Subcutaneous abdominal adipose tissue (tissue), 5 donors: ENCODE measurements around the gene SDCCAG8.
"Not testable (repeated sequence)": the region's sequence is repeated elsewhere in the genome, so short reads cannot be mapped to it uniquely, and the experiment has no call there.

Experiments
- H3K27ac ChIP-seq: one replicate; pipeline ENCODE4 v1.7.0; 2013; ENCODE audit warnings: low read depth, mild to moderate bottlenecking, inconsistent platforms, low read length, moderate library complexity
- H3K27me3 ChIP-seq, 5 donors: one replicate each; pipeline ENCODE4 v1.7.0; 2013; ENCODE audit warnings: low read length in 5 of 5, inconsistent platforms in 1 of 5; ENCODE audit not compliant: control insufficient read depth in 5 of 5, insufficient read depth in 4 of 5
- H3K36me3 ChIP-seq, 5 donors: one replicate each; pipeline ENCODE4 v1.7.0; 2013; ENCODE audit warnings: low read length in 5 of 5; ENCODE audit not compliant: control insufficient read depth in 5 of 5, insufficient read depth in 5 of 5
- H3K4me1 ChIP-seq, 5 donors: one replicate each; pipeline ENCODE4 v1.7.0; 2013; ENCODE audit warnings: low read length in 5 of 5, mild to moderate bottlenecking in 3 of 5, moderate library complexity in 1 of 5; ENCODE audit not compliant: control insufficient read depth in 5 of 5, insufficient read depth in 5 of 5
- H3K4me3 ChIP-seq, 5 donors: one replicate each; pipeline ENCODE4 v1.7.0; 2013; ENCODE audit warnings: low read length in 5 of 5, low read depth in 1 of 5
- H3K9ac ChIP-seq, 5 donors: one replicate each; pipeline ENCODE4 v1.7.0; 2013; ENCODE audit warnings: low read length in 5 of 5, mild to moderate bottlenecking in 4 of 5, moderate library complexity in 3 of 5
- H3K9me3 ChIP-seq, 5 donors: one replicate each; pipeline ENCODE4 v1.7.0; 2013; ENCODE audit warnings: low read length in 5 of 5; ENCODE audit not compliant: control insufficient read depth in 5 of 5
- donor health status: healthy.
- donor health status: healthy.
- donor health status: healthy.
- donor health status: healthy.
- donor health status: healthy.

The SDCCAG8 gene

DNA sequence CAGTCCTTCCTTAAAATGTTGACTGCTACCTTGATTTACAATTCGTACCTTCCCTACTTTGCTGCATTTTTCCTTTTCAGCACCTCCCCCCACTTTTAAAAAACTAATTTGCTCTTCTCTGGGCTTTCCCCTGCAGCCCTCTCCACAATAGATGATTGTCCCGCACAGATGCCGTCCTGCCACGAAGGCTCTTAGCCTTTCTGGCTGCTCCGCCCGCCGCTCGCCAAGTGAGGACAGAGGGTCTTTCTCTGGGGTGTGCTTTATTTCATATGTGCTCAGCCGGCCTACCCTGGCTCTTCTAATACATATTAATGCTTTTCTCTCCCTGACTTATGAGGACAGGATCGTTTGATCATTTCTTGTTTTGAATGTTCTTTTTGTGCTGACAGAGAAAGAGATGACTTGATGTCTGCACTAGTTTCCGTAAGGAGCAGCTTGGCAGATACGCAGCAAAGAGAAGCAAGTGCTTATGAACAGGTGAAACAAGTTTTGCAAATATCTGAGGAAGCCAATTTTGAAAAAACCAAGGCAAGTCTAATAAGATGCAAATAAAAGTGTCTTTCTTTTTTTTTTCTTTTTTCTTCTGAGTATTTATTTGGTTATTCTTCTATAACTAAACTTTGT, 60.6 kb downstream of the SDCCAG8 start:
- H3K27me3 ChIP-seq = no peaks in the 10 kb centered on the region
- H3K36me3 ChIP-seq = peaks cover 12 to 27% (median 15%) of the 10 kb centered on the region in 5 donors
- H3K9me3 ChIP-seq = no peaks in the 10 kb centered on the region
- H3K4me3 ChIP-seq = no peak overlapping the region
- peak overlapping the region in 1 of 5 donors; percentile 7 for H3K9ac ChIP-seq
- H3K4me1 ChIP-seq = peaks cover 0 to 22% (median 15%) of the 10 kb centered on the region in 5 donors
- H3K27ac ChIP-seq = no peak overlapping the region

DNA sequence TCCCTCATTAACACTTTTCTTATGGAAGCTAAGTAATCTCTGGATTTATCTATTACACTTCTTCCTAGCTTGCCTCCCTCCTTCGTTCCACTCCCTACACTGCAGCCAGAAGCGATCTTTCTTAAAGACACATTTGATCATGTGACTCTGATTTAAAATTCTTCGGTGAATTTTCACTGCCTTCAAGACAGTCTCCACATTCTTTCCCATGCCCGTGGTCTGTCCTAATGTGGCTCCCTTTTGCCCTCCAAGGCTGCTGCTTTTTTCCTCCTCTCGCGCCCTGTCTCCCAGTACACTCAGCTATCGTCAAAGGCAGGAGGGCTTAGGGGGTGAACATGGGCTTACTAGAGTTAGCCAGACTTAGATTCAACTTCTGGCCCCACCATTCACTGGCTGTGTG, 64.4 kb downstream of the SDCCAG8 start:
- H3K4me3 ChIP-seq = no peak overlapping the region
- no peak overlapping the region for H3K27ac ChIP-seq
- peaks cover 0 to 10% (median 6%) of the 10 kb centered on the region in 5 donors for H3K4me1 ChIP-seq
- no peaks in the 10 kb centered on the region for H3K27me3 ChIP-seq
- H3K9ac ChIP-seq = no peak overlapping the region
- H3K9me3 ChIP-seq = no peaks in the 10 kb centered on the region
- peaks cover 11 to 26% (median 13%) of the 10 kb centered on the region in 5 donors for H3K36me3 ChIP-seq

DNA sequence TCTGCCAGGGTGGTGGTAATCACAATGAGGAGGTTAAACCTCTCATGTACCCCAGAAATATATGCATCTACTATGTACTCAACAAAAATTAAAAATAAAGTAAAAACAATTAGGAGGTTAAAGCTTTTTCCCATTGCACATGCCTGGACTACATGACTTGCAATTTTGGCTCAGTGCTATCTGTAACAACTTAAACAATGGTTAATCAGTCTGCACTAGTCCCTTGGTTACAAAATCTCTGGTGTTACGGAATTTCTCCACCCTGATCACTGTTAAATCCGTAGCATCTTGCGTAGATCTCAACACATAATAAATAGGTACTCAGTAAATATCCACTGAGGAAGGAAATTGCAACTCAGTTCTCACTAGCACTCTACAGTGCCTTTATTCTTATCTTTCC, 66.5 kb downstream of the SDCCAG8 start:
- H3K27me3 ChIP-seq = no peaks in the 10 kb centered on the region
- no peak overlapping the region for H3K9ac ChIP-seq
- no peaks in the 10 kb centered on the region for H3K4me1 ChIP-seq
- H3K9me3 ChIP-seq = no peaks in the 10 kb centered on the region
- H3K36me3 ChIP-seq = peaks cover 11 to 21% (median 13%) of the 10 kb centered on the region in 5 donors
- H3K4me3 ChIP-seq = no peak overlapping the region
- no peak overlapping the region for H3K27ac ChIP-seq

- H3K27ac ChIP-seq = no peak overlapping the region
- no peaks in the 10 kb centered on the region for H3K27me3 ChIP-seq
- H3K4me3 ChIP-seq = no peak overlapping the region
- no peaks in the 10 kb centered on the region for H3K9me3 ChIP-seq
- H3K4me1 ChIP-seq = no peaks in the 10 kb centered on the region
- H3K36me3 ChIP-seq = peaks cover 1 to 11% (median 3%) of the 10 kb centered on the region in 5 donors
- no peak overlapping the region for H3K9ac ChIP-seq
Measured at GRCh38 chr1:243323491-243323890, 67.7 kb downstream of the SDCCAG8 start.

DNA sequence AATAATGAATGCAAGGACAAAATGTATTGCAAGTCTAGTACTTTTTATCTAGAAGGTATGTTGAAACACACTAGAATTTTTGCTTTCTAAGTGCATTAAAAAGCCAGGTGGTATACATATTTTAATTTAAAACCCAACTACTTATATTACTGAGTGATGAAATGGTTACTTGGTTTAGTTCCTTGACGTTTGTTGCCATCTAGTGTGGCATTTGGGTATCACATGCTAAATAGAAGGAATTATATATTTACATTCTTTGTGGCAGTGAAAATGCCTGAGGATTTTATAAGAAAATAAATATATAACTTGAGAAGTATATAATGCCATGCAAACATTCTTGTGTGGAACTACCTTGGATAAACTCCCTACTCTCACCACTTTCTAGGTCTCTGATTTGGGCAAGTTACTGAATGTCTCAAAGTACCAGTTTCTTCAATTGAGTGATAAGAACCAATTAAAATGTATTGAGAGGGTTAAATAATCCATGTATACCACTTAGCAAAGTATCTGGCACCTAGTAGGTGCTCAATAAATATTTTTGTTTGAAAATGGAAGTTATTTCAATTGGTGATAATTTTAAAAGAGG, 69.6 kb downstream of the SDCCAG8 start:
- Histone ChIP-seq H3K36me3 (peaks cover 0 to 3% (median under 1%) of the 10 kb centered on the region in 5 donors), H3K27ac (no peak overlapping the region), H3K4me1 (no peaks in the 10 kb centered on the region), H3K9me3 (no peaks in the 10 kb centered on the region), H3K9ac (no peak overlapping the region), H3K4me3 (no peak overlapping the region), H3K27me3 (no peaks in the 10 kb centered on the region)

DNA sequence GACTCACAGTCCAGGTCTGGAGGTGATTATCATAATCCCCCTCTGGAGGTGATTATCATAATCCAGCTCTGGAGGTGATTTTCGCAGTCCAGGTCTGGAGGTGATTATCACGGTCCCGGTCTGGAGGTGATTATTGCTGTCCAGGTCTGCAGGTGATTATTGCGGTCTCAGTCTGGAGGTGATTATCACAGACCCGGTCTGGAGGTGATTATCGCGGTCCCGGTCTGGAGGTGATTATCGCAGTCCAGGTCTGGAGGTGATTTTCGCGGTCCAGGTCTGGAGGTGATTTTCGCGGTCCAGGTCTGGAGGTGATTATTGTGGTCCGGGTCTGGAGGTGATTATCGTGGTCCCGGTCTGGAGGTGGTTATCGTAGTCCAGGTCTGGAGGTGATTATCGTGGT, 76.6 kb downstream of the SDCCAG8 start:
- Histone ChIP-seq H3K4me3 (no peak overlapping the region), H3K9ac (no peak overlapping the region), H3K9me3 (no peaks in the 10 kb centered on the region), H3K27me3 (no peaks in the 10 kb centered on the region), H3K36me3 (peaks cover 25 to 51% (median 43%) of the 10 kb centered on the region in 5 donors), H3K4me1 (no peaks in the 10 kb centered on the region), H3K27ac (no peak overlapping the region)

- no peaks in the 10 kb centered on the region for H3K27me3 ChIP-seq
- no peak overlapping the region for H3K9ac ChIP-seq
- no peaks in the 10 kb centered on the region for H3K9me3 ChIP-seq
- no peaks in the 10 kb centered on the region for H3K4me1 ChIP-seq
- no peak overlapping the region for H3K27ac ChIP-seq
- H3K36me3 ChIP-seq = peaks cover 30 to 59% (median 52%) of the 10 kb centered on the region in 5 donors
- no peak overlapping the region for H3K4me3 ChIP-seq
Measured at GRCh38 chr1:243335292-243335691, 79.5 kb downstream of the SDCCAG8 start.

- Histone ChIP-seq H3K4me3 (no peak overlapping the region), H3K4me1 (no peaks in the 10 kb centered on the region), H3K9me3 (no peaks in the 10 kb centered on the region), H3K27ac (no peak overlapping the region), H3K9ac (no peak overlapping the region), H3K36me3 (peaks cover 33 to 55% (median 50%) of the 10 kb centered on the region in 5 donors), H3K27me3 (no peaks in the 10 kb centered on the region)
Measured at GRCh38 chr1:243336163-243336562, 80.3 kb downstream of the SDCCAG8 start.

DNA sequence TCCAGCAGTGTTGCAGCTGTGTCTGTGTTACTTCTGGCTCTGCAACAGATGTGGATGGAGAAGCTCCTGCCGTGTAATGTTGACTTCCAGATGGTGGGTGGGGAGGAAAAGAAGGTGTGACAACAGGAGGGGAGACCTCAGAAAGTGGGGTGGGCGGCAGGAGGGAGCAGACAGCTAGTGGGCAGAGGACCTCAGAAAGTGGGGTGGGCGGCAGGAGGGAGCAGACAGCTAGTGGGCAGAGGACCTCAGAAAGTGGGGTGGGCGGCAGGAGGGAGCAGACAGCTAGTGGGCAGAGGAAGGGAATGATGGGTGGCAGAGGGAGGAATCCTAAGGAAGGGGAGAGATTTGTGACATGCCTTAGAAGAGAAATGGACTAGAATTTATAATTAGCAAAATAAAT, 83.0 kb downstream of the SDCCAG8 start:
- H3K9me3 ChIP-seq, H3K4me1 ChIP-seq, H3K27ac ChIP-seq, H3K27me3 ChIP-seq, H3K9ac ChIP-seq, H3K4me3 ChIP-seq: not testable (repeated sequence)
- peaks cover 20 to 39% (median 29%) of the 10 kb centered on the region in 5 donors for H3K36me3 ChIP-seq

- H3K9ac ChIP-seq = no peak overlapping the region
- no peaks in the 10 kb centered on the region for H3K4me1 ChIP-seq
Measured at GRCh38 chr1:243341074-243341473, 85.2 kb downstream of the SDCCAG8 start.

More at GRCh38 chr1:243341074-243341473, 85.2 kb downstream of the SDCCAG8 start:
- Histone ChIP-seq H3K4me3 (no peak overlapping the region), H3K27ac (no peak overlapping the region), H3K27me3 (no peaks in the 10 kb centered on the region), H3K9me3 (no peaks in the 10 kb centered on the region), H3K36me3 (peaks cover 6 to 23% (median 18%) of the 10 kb centered on the region in 5 donors)
